GM18520 (cell line): ENCODE measurements around the gene PCDH18.
A peak's percentile ranks its signal among the peaks of the same experiment; 100 is the strongest.
"Not testable (repeated sequence)": the region's sequence is repeated elsewhere in the genome, so short reads cannot be mapped to it uniquely, and the experiment has no call there.

ENCODE experiments used
- ATAC-seq: cut with Tn5 transposase; IDR thresholded peaks from one replicate; pipeline ENCODE4 v1.9.1; 2021; ENCODE audit not compliant: unreplicated experiment

The PCDH18 gene

DNA sequence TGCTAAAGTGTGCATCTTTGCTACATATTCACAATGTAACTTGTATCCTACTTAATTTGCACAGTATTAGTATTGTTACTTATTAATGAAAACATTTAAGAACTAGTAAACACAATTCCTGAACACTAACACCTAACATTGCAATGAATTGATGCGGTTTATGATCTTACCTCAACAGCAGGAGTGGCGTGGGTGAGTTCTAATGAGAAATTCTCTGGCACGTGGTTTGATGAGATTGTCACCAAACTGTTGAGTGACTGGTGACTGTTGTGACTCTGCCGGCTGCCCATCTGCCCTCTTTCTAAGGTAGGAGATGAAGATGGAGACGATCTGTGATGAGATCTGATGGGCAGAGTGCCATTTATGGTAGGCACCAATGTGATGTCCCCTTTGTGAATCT lies 2.9 kb downstream of the PCDH18 start:
- no peak for ATAC-seq

DNA sequence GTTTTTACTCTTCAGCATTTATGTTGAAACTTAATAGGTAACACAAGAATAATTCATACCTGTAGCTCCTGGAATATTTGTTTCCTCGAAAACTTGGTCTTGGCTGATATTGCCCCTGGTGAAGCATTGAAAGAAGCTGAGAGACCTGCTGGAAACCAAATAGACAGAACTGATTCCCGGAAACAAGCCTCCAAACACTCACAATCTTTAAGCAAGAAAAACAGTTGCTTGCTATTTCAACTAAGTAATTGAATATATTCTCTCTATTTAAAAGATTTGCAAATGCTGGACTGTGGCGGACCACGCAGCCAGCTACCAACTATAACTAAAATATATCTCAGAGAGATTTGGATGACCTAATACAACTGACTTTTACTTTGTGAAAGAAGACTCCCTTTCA lies 3.6 kb downstream of the PCDH18 start:
- no peak for ATAC-seq

DNA sequence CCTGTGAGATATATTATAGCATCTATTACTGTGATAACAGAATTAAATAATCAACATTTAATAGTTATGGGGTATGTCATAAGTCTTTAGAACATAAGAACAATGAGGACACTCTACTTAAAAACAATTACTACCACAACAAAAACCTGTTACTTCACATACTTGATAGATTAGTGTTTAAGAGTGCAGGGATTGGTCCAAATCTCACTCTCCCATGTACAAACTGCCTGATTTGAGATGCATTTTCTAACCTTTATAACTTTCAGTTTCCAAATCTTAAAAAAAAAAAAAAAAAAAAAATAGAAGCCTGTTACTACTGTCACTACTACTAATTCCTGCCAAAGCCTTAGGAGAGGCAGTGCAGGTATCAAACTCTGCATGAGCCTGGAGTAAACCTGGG lies 5.6 kb downstream of the PCDH18 start:
- no peak for ATAC-seq

DNA sequence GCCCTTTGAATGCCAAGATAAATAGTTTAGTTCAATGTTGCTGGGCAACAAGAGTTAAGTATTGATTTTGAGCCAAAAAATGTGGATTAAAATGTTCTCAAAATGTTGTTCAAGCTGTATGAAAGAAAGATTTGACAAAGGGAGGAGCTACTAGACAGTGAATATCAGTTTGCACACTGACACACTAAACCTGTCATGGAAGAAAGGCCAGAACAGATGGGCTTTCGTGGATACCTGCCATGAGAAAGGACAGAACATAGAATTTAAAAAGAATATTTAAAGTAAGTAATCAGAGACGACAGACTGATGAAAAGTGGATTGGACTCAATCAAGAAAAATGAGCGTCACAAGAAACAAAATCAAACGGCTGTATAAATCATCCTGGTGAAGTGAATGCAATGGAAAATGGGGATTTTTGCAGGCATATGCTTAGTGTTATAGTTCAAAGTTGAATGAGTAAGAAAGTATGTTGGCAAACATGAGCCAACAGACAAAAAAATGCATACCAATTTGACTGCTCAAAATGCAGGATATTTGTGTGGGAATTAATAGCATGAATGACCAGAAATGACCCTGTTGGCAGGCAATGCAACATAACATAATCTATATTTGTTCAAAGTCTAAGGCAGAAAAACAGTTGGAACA lies 7.4 kb downstream of the PCDH18 start:
- ATAC-seq, result no peak

DNA sequence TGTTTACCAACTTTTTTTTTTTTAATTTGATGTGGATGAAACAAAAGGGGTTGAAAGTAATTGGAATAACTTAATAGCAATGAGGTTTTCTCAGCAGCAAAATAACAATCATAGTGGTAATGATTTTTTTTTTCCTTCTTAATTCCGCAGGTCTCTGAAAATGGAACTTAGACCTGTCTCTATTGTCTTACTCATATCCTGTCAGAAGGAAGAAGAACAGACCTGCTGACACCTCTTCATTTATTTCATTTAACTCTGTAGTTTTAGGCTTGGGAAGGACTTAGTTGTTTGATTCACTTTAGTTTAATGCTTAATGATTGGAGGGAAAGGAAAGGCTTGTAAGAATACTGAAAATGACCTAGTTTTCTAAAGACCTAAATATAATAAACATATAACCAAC lies 9.0 kb downstream of the PCDH18 start:
- ATAC-seq, result no peak

DNA sequence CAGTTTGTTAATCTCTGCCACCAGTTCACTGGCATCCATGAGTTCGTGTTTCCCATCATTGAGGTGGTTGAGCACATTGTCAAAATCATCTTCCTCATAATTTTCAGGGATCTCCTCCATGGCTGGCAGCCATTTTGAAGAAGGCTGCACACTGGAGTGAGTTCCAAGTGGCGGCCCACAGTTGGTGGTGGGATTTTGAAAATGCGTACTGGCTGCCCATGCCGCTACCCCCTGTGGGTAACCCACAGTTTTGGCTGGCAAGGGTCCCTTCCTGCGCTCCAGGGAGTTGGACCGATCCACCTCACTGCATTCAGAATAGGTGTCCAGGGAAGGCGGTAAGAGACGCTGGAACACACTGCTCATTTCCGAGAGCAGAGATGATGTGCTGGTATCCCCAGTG lies 11.2 kb downstream of the PCDH18 start:
- no peak for ATAC-seq

DNA sequence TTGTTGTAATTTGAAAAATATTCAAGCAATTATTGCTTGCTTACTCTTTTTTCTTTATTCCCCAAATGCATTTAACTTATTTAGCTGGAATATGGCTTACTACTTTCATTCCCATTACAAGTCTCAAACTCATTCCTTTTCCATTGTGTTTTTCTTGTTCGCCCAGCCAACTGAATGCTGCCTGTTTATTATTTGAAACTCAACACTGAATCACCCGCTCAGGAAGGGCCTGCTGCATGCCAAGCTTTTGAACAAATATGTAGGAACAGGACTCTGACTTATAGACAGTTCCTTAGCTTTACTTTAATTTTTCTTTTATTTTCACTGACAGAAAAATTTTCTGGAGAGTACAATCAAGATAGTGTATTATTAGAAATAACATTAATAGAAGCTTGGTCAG lies 12.9 kb downstream of the PCDH18 start:
- no peak for ATAC-seq

DNA sequence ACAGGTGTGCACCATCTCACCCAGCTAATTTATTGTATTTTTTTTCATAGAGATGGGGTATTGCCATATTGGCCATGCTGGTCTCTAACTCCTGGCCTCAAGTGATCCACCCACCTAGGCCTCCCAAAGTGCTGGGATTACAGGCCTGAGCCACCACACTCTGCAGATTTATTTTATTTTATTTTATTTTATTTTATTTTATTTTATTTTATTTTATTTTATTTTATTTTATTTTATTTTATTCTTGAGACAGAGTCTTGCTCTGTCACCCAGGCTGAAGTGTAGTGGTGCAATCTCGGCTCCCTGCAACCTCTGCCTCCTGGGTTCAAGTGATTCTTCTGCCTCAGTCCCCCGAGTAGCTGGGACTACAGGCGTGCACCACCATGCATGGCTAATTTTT lies 15.0 kb downstream of the PCDH18 start:
- ATAC-seq, result not testable (repeated sequence)

DNA sequence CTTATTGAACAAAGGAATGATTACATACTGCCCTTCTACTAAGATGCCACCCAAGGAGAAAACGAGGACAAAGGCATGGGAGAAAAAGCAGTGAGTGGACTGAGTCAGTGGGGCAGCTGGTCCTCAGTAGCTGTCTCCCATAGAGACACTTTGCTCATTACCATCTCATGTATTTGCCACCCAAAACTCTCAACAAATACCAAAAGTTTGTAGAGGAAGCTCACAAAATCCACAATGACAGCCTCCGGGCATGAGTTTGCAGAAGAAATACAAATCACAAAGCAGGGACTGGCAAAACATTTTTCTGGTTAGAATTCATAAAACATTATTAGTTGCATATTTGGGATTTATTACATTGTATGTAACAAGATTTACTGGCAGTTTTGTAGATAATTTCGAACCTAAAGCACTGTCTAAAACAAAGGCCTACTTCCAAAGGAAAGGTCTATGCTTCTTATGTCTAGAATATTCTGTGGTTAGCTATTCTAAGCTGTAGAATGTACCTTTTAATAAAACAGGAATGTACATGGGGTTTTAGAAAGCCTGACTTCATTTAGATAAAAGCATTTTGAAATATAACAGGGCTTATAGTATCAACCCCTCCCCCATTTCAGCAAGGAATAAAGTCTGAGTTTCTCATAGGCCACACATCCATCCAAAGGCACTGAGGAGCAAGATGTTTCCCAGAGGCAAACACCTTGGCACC lies 17.7 kb downstream of the PCDH18 start:
- ATAC-seq, result no peak

DNA sequence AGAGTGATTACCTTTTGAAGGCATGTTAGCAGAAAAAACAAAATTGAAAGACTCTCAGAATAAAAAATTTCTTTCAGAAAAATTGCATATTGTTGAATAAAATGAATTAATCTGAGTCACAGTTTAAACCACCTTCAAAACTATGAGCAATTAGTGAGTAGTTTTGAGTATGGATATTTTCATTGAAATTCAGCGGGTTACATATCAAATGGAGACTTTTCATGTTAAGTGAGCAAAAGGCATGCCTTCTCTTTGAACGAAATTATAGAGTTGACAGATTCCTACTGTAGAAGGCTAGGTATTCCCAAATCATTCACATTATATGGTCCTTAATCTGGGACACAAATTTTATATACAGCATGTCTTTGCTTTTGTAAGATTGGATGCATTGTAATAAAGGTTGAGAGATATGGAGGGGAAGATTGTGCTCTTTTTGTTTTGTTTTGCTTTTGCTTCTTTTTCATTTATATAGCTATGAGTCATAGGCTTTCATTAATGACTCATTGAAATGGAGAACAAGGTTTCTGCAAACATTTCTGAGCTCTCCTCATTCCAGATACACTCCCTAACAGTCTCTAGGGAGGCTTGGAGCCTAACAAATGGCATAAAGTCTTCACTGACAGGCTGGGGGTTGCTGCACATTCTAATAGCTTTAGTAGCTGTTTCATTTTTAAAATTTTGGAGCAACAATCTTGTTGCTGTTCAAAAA lies 21.6 kb downstream of the PCDH18 start:
- ATAC-seq, result peak; percentile 83

DNA sequence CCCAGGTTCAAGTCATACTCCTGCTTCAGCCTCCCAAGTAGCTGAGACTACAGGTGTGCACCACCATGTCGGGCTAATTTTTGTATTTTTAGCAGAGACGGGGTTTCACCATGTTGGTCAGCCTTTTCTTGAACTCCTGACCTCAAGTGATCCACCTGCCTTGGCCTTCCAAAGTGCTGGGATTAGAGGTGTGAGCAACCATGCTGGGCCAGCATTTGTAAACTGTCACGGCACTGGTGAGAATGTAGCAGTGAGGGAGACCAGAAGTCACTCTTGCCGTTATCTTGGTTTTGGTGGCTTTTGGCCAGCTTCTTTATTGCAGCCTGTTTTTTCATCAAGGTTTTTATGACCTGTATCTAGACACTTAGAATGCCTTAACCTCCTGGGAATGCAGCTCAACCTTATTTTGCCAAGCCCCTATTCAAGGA lies 22.4 kb downstream of the PCDH18 start:
- no peak for ATAC-seq

DNA sequence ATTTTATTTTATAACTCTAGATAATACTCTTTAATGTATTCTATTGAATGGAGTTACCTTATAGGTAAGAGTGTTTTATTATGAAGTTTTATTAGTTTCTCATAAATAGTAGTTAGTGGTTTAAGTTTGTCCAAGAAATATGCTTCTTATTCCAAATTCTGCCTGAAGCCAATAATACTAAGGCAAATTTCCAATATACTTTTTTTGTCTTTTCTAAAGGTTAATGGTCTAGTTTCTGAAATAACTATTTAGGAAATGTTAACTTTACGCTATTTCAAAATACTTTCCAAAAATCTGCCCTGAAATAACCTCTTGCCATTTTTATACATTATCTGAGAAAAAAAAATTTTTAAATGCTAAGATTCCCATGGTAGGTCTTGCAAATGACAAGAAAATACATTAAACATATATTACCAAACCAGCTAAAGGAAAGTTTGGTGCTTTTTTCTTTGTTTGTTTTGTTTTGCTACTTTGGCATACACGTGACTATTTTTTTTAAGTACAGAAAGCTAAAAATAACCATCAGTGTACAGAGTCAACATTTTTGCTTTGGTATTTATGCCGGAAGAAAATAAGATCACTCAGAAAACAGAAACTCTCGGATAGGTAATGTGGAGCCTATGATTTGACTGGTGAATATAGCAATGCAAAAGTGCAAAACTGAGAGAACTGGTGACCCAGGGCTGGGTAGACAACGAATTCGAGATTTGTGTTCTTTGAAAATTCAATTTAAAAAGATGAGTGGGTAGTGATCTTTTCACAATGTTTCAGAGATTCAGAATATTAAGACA lies 29.8 kb downstream of the PCDH18 start:
- no peak for ATAC-seq

DNA sequence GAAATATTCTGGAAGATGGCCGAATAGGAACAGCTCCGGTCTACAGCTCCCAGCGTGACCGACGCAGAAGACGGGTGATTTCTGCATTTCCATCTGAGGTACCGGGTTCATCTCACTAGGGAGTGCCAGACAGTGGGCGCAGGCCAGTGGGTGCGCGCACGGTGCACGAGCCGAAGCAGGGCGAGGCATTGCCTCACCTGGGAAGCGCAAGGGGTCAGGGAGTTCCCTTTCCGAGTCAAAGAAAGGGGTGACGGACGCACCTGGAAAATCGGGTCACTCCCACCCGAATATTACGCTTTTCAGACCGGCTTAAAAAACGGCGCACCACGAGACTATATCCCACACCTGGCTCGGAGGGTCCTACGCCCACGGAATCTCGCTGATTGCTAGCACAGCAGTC lies 36.0 kb downstream of the PCDH18 start:
- ATAC-seq, result not testable (repeated sequence)

DNA sequence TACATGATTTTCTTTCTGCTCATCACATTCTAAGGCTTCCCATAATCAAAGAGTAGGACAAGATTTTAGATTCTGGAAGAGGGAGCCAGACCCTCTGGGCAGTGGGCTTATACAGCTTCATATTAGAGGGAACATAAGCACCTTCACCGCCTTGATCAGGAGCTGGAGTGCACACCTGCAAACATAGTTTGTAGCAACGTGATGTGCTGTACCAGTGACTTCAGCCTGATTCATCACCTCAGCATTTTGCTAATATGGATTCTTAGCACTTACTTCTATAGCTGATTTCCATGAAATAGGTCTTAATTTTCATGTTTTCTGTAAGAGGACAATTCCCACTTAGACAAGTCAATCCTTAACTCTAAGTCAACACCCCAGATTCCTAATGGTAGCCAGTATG lies 36.7 kb downstream of the PCDH18 start:
- ATAC-seq, result no peak

DNA sequence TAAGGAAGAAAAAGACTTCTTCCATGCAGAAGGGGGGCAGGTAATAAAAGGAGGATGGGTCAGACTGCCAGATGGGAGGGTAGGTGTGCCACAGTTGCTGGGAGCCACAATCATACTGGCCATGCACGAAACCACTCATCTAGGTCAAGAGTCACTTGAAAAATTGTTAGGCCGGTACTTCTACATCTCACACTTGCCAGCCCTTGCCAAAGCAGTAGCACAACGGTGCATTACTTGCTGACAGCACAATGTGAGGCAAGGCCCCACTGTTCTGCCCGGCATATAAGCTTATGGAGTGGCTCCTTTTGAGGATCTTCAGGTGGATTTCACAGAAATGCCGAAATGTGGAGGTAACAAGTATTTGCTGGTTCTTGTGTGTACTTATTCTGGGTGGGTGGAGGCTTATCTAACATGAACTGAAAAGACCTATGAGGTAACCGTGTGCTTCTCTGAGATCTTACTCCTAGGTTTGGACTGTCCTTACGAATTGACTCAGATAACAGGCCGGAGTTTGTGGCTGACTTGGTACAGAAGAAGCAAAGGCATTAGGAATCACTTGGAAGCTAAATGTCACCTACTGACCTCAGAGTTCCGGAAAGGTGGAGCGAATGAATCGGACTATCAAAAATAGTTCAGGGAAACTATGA lies 48.9 kb downstream of the PCDH18 start:
- ATAC-seq, result not testable (repeated sequence)

DNA sequence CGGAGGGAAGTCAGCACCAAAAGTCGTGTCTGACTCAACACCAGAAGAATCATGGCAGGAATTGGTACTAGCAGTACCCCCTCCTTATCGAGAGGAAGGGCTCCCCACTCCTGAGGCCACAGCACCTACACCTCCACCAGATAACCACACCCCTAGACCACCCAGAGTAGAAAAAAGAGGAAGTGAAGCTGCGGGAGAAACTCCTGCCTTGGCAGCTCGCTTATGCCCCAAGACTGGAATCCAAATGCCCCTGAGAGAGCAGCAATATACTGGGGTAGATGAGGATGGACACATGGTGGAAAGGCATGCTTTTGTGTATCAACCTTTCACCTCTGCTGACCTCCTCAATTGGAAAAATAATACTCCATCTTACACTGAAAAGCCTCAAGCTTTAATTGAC lies 52.6 kb downstream of the PCDH18 start:
- not testable (repeated sequence) for ATAC-seq

DNA sequence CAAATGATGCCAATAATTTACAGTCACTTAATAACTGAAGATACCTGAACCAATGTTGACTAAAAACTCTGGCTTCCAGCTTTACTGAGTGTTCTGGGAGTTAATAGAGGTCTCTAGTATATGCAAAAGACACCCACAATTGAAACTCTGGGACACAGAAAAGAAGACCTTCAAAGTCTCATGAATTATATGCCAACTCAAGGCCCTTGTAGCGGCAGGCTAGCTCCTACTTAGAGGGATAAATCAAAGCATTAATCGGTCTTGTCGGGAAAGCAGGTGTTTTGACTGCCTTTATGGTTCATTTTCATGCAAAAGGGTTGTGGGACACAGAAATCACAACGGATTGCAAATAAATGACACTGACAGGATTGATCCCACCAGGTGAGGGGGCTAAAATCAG lies 55.9 kb downstream of the PCDH18 start:
- ATAC-seq, result no peak

DNA sequence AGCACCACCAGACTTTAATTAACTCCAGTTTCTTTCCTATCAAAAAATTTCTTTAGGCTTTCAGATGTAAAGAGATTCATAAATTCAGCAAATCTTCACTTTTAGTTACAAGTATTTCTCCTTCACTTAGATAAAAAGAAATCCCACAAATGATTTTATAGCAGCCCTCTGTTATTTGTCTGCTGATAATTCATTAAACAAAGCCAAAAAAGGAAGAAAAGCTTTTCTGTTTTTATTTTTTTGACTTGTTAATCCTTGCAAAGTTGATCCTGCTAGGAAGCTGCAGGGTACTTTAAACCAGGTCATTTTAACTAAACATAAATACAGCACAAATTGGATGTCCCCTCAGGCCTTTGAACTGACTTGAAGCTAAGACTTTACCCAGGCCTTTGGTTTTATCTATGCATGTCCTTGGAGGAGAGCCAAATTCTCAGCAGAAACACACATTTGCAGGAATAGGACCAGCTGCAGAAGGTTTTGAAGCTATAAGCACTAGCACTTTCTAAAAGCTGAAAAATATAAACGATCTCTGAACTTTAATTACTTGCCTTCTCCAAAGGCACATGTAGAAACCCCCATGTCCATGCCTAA lies 57.5 kb downstream of the PCDH18 start:
- ATAC-seq, result no peak

DNA sequence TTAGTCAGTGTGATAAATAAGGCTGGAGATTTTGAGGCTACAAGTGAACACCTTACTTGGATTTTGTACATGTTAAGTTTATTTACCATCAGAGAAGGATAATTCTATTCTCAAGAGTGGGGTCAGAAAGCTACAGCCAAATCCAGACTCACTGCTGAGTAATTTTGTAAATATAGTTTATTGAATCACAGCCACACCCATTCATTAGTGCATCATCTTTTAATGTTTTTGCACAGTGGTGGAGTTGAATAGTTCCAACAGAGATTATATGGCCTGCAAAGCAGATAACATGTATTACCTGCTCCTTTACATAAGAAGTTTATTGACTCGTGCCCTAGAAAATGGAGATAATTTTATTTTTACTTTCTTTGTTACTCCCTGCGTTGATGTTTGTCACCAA lies 60.4 kb downstream of the PCDH18 start:
- ATAC-seq, result no peak

DNA sequence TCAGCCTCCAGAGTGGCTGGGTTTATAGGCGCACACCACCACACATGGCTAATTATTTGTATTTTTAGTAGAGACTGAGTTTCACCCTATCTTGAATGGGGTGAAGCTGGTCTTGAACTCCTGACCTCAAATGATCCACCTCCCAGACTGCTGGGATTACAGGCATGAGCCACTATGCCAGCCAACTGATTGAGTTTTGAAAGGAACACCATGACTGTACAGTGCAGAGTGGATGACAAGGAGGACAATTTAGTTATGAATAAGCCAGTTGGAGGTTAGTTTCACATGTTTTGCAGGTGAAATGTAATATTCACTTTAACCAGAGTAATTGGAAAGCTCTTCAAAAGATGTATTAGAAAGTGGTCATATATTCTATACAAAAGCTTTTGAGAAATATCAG lies 60.8 kb downstream of the PCDH18 start:
- ATAC-seq, result no peak

DNA sequence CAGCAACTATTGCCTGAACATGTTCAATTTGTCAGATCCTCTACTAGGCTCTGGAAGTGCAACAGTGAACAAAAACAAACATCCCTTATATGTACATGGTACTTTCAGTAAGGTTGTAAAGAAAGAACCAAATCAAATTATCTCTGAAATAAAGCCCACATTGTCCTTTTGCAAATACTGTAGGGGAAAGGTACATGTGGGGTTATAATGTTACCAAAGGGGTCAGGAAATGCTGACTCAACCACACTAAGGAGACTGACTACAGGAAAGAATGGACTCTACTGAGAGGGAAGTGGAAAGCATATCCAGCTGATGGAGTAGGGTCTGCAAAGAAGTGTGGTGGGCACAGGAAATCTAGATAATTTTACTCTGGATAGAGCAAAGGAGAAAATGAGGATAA lies 61.5 kb downstream of the PCDH18 start:
- no peak for ATAC-seq
